ENCODE results near the gene IL2RG.
A peak's percentile ranks its signal among the peaks of the same experiment; 100 is the strongest.

Gene IL2RG

DNA sequence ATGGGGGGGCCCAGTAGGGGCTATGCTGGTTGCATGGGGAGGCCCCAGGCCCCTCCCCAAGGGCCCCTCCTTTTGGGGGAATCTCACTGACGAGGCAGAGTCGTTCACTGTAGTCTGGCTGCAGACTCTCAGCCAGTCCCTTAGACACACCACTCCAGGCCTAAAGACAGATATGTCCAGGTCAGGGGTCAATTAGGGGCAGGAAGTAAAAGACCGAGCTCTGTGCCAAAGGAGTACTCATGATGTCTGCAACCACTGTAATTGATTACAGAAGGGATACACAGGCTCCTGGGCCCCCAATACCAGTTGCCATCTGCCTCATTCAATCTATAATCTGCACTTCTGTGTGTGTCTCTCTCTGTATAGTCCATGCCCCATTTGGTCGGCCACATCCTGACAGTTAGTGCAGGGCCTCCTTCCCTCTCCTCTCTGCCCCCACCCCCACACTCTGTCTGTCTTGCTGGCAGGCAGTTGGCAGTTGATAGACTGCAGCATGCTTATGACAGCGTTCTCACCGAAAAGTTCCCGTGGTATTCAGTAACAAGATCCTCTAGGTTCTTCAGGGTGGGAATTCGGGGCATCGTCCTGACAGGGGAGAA lies 3.5 kb downstream of the IL2RG start:
- no peak for DNase-seq (ENCODE audit: low read depth)

- DNase-seq (ENCODE audit: low read depth): no peak
Observed at GRCh38 chrX:71107245-71107644, 4.1 kb downstream of the IL2RG start.

DNA sequence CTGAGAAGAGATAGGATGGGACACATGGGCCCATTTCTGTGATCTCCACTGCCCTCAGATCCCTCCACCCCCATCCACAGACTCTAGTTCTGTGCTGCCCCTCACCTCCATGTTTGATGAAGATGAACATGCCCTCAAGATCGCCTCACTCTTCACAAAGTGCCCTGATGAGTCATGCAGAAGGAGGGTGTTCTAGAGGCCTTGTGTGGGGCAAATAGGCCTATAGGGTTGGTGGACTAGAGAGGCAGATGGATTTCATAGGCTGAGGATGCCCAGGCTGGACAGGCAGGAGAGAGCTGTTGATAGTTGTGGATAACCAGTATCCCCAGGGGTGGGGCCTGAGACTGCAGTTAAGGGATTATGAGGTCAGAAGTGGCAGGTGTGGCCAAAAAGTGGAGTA lies 5.0 kb downstream of the IL2RG start, which contains the start of gene CXorf65:
Gene CXorf65, minus strand, starts transcription at position 314 of the 400 bp plus-strand sequence. Its CDS starts 184 bp downstream, at position 130.
- no peak for DNase-seq (ENCODE audit: low read depth)

GRCh38 chrX:71105628-71106027 lies 5.7 kb downstream of the IL2RG start:
- DNase-seq (ENCODE audit: low read depth): no peak

GRCh38 chrX:71103110-71103983 lies 8.0 kb downstream of the IL2RG start:
- no peak for DNase-seq (ENCODE audit: low read depth)

- DNase-seq (ENCODE audit: low read depth): no peak
Observed at GRCh38 chrX:71102292-71102691, 9.1 kb downstream of the IL2RG start.

DNA sequence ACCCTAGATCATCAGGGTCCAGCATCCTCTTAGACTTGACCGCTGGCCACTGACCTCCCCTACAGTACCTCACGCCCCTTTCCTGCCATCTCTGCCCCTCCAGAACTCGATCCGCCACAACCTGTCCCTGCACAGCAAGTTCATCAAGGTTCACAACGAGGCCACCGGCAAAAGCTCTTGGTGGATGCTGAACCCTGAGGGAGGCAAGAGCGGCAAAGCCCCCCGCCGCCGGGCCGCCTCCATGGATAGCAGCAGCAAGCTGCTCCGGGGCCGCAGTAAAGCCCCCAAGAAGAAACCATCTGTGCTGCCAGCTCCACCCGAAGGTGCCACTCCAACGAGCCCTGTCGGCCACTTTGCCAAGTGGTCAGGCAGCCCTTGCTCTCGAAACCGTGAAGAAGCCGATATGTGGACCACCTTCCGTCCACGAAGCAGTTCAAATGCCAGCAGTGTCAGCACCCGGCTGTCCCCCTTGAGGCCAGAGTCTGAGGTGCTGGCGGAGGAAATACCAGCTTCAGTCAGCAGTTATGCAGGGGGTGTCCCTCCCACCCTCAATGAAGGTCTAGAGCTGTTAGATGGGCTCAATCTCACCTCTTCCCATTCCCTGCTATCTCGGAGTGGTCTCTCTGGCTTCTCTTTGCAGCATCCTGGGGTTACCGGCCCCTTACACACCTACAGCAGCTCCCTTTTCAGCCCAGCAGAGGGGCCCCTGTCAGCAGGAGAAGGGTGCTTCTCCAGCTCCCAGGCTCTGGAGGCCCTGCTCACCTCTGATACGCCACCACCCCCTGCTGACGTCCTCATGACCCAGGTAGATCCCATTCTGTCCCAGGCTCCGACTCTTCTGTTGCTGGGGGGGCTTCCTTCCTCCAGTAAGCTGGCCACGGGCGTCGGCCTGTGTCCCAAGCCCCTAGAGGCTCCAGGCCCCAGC lies 10.5 kb downstream of the IL2RG start:
- DNase-seq (ENCODE audit: low read depth): no peak

GRCh38 chrX:71099736-71100135 lies 11.6 kb downstream of the IL2RG start:
- no peak for DNase-seq (ENCODE audit: low read depth)

- no peak for DNase-seq (ENCODE audit: low read depth)
Observed at GRCh38 chrX:71098951-71099506, 12.3 kb downstream of the IL2RG start.

- no peak for DNase-seq (ENCODE audit: low read depth)
Observed at GRCh38 chrX:71098302-71098701, 13.1 kb downstream of the IL2RG start.

DNA sequence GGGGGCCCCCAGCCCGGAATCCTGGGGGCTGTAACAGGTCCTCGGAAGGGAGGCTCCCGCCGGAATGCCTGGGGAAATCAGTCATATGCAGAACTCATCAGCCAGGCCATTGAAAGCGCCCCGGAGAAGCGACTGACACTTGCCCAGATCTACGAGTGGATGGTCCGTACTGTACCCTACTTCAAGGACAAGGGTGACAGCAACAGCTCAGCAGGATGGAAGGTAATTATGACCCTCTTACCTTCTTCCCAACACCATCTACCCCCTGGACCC lies 14.7 kb downstream of the IL2RG start:
- no peak for DNase-seq (ENCODE audit: low read depth)

DNA sequence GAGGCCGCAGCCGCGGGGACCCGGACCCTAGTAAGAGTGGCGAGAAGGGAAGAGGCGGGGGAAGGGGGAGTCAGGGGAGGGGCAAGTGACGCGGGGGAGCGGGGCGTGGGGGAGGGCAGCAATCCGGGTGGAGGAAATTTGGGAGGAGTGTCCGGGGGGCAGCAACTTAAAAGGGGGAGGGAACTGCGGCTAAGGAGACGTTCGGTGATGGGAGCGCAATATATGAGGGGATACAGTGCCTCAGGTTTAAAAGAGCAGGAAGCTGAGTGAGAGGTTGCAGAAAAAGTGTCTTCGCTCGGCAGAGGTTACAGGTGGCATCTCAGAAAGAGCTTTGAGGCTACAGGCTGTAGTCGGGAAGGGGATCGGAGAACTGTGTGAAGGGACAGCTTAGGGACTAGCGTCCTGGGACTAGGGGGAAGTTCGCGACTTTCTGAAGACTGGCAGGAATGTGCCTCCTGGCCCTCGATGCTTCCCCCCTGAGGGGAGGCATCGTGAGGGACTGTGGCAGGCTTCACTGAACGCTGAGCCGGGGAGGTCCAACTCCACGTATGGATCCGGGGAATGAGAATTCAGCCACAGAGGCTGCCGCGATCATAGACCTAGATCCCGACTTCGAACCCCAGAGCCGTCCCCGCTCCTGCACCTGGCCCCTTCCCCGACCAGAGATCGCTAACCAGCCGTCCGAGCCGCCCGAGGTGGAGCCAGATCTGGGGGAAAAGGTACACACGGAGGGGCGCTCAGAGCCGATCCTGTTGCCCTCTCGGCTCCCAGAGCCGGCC lies 15.2 kb downstream of the IL2RG start:
- no peak for DNase-seq (ENCODE audit: low read depth)

GRCh38 chrX:71095555-71095980 lies 15.8 kb downstream of the IL2RG start, which contains the start of gene FOXO4:
Gene FOXO4, plus strand, starts transcription at chrX:71095851. Its CDS starts 678 bp downstream, at chrX:71096529.
- peak; percentile 46 for DNase-seq (ENCODE audit: low read depth)

GRCh38 chrX:71095033-71095432 lies 16.3 kb downstream of the IL2RG start:
- no peak for DNase-seq (ENCODE audit: low read depth)

DNA sequence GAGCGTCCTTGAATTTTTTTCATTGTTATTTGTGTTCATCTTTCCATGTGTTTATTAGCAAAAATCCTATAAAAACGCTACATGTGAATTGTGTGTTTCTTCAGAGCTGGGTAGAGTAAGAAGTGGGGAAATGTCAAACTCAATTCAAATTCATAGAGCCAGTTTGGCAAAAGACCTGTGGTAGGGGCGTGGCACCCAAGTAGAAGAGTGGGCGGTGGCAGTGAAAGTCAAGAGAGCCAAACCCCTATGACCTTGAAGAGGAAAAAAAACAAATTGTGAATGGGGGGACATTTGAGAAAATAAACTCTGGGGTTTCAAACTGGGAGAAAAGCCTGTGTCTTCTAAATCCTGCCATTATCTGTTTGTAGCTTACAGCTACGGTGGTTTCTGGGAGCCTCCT lies 20.1 kb downstream of the IL2RG start:
- DNase-seq (ENCODE audit: low read depth): no peak

GRCh38 chrX:71085900-71086299 lies 25.5 kb downstream of the IL2RG start:
- DNase-seq (ENCODE audit: low read depth): no peak

DNA sequence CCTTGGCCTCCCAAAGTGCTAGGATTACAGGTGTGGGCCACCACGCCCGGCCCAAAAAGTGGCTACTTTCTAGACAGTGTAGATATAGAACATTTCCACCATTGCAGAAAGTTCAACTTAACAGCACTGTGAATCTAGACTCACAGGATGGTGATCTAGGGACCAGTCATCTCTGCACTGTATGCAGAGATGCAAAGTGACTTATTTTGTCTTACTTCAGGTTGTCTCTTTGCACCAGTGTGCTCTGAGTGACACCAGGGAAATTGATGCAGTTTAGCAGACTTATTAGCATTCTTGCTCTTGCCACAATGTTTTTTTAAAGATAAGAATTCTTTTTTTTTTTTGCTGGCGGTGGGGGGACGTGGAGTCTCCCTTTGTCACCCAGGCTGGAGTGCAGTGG lies 28.6 kb downstream of the IL2RG start:
- DNase-seq (ENCODE audit: low read depth): no peak

- no peak for DNase-seq (ENCODE audit: low read depth)
Observed at GRCh38 chrX:71082124-71082647, 29.2 kb downstream of the IL2RG start.

GRCh38 chrX:71081330-71082123 lies 29.9 kb downstream of the IL2RG start:
- DNase-seq (ENCODE audit: low read depth): no peak

GRCh38 chrX:71070531-71070930 lies 40.8 kb downstream of the IL2RG start:
- DNase-seq (ENCODE audit: low read depth): no peak

Measured in GM04504 (cell line).